Esophagus muscularis mucosa (tissue), 4 donors: ENCODE results near the gene TFAP2A.

Experiments
- CTCF ChIP-seq, 3 experiments: fragments of 200-600 bp in 2 of 3; fragments of 450-650 bp in 1 of 3; sonication (generic) in 2 of 3; IDR thresholded peaks; one replicate each; pipeline ENCODE4 v1.5.1; 2017 to 2019; ENCODE audit warnings: antibody characterized with exemption in 3 of 3, mild to moderate bottlenecking in 2 of 3, moderate library complexity in 1 of 3
- EP300 ChIP-seq: sonication (generic); formaldehyde crosslinking; IDR thresholded peaks from one replicate; pipeline ENCODE4 v1.6.1; 2017; ENCODE audit warnings: antibody characterized with exemption
- POLR2A ChIP-seq: fragments of 450-650 bp; IDR thresholded peaks from one replicate; pipeline ENCODE4 v1.6.1; 2017; ENCODE audit warnings: antibody characterized with exemption, moderate library complexity, mild to moderate bottlenecking, low read depth
- POLR2AphosphoS5 ChIP-seq, 2 donors: sonication (generic); formaldehyde crosslinking; IDR thresholded peaks; one replicate each; pipeline ENCODE4 v1.6.1; 2017; ENCODE audit warnings: antibody characterized with exemption in 2 of 2

GRCh38 chr6:10368861-10369260 lies 46.0 kb downstream of the TFAP2A start:
- TF ChIP-seq POLR2A (no peak), CTCF (IDR thresholded peaks at IDR 0.05) (no peak), POLR2AphosphoS5 (IDR thresholded peaks at IDR 0.05) (no peak), EP300 (no peak)
